Lung microvascular endothelial cell (primary cell): ENCODE results near the gene SNX33. TPM values are rescaled to one million over a fixed set of nuclear protein-coding genes. Genes with fewer than 3 reads are reported as not detected.
"Not testable (repeated sequence)": the region's sequence is repeated elsewhere in the genome, so short reads cannot be mapped to it uniquely, and the experiment has no call there.

Experiments
- DNase-seq, 2 donors: peaks; one replicate each; pipeline versions ENCODE4 v3.0.0 to v3.0.0-alpha.2; 2010; ENCODE audit warnings: low read depth in 2 of 2
- total RNA-seq: library from RNA; depleted of rRNA; stranded (reverse); fragments of >200 nt; gene quantifications from 2 replicates; pipeline ENCODE4 v1.2.1, GENCODE V29; 2014

SNX33 gene
- total RNA-seq, 1 donor from 2014 or later: 13.3 TPM

GRCh38 chr15:75697974-75698747, 50.4 kb downstream of the SNX33 start:
- not testable (repeated sequence) for DNase-seq

DNA sequence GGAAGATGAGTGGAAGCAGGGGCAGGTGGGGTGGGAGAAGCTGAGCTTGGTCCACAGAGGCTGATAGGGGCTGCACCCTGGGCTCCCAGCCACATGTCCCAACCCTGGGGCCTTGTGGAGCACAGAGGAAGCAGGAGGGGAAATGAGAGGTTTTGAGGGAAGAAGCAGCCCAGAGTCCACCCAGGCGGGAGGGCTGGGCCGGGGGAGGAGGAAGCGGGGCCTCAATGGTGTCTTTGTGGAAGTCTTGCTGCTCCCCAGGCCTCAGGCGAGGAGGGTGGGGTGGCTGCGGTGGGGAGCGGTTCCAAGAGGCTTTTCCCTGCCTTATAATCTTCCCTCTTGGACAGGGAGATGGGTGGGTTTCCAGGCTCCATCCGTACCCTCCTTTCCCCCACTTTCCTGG, 51.8 kb downstream of the SNX33 start:
- not testable (repeated sequence) for DNase-seq

DNA sequence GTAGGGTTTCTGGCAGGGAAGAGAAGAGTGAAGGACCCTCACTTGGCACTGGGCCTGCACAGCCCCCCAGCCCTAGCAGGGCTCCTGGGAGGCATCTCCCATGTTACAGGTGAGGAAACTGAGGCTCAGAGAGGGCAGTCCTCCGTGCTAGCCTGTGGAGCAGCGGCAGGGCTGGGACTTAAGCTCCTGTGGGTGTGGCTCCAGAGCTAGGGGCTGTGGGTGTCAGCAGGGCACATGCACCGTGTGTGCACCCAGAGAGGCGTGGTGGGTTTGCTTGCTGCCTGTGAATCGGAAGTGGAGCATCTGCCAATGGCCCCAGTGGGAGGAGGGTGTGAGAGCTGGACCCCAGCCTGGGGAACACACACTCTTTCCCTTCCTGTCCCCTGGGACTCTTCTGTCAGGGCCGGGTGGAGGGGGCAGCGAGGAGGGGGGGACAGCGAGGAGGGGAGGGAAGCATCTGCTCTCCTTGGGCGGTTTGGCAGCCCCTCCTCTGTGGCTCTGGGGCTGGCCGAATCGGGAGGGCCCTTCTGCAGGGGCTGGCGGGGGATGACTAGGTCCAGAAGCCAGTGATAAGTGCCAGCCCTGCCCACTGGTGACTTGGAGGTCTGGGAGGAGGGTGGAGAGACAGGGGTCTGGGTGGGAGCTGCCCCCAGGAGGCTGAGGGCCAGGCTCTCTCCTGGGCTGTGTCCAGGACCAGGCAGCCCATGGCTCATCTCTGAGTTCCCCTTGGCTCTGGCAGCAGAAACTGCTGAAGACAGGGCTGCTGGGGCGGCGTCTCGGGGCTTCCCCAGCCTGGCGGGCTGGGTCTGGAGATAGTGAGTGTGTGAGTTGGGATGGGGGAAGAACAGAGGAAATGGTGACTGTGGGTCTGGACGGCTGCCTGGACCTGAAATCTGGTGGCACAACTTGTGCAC, 52.5 kb downstream of the SNX33 start:
- DNase-seq: peak; percentile 45 to 48

DNA sequence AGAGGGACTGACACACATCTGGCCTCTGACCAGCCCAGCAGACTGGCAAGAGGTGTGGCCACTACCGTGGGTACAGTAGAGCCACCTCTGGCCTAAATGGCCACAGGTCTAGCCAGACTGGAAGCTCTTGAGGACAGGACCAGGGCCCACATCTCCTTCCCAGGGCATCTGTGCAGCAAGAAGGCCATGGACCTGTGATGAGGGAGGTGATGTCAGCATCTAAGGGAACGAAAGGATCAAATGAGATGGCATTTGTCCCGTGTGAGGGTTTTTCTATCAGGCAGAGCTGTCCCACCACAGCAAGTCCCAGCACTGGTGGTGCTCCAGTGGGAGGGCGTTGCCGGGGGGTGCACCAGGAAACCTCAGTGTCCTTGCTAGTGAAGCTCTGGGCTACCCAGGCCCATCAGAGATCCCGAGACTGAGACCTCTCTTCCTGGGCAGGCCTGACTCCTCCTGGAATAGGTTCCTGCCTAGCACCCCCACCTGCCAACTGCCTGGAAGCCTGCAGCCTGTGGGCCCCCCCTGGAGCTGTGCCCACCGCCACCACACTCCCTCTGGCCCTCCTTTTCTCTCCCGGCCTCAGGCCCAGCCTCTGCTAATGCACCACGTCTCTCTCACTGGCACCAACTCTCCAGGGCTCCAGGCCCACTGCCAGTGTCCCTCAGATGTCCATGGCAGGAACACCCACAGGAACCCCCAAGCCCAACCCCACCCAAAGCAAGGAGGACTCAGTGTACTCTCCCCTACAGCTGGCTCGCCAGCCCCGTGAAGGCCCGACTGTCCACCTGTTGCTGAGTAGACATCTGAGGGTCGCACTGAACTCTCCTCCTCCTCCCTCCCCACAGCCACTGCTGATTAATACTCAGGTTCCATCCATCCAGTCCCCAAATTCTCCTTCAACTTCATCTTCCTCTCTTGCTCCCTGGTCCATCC, 53.6 kb downstream of the SNX33 start:
- not testable (repeated sequence) for DNase-seq

DNA sequence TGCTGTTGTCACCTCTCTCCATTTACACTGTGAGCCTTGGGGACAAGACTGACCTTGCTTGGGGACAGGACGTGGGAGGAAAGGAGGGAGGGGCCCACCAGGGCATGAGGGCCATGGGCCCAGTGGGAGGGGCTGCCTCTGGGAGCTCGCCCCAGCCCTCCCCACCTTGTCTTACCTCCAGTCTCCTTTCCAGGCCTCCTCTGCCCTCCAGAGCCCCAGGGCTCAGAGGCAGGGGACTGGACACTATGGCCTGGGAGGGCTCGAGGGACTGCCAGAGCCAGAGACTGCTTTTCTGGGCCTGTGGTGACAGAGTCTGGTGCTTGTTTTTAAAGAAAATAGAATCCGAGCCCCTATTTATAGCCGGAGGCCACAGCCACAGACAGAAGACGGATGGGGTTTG, 54.7 kb downstream of the SNX33 start:
- DNase-seq: no peak

GRCh38 chr15:75703440-75704262, 55.9 kb downstream of the SNX33 start:
- DNase-seq: not testable (repeated sequence)

DNA sequence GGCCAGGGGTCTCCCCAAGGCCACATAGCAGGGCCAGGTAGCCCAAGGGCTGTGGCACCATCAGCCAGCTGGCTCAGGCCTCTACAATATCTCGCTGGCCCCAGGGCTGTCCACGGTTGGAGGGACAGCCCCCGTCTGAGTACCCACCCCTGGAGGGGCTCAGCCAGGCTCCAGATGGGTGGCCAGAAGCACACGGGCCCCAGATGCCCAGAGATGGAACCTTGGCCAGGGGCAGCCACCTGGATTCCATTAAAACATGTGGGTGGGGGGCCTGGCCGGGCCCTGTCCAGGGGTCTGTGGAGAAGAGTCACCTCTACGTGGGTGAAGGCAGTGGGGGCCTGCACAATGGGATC, 56.5 kb downstream of the SNX33 start:
- no peak for DNase-seq

DNA sequence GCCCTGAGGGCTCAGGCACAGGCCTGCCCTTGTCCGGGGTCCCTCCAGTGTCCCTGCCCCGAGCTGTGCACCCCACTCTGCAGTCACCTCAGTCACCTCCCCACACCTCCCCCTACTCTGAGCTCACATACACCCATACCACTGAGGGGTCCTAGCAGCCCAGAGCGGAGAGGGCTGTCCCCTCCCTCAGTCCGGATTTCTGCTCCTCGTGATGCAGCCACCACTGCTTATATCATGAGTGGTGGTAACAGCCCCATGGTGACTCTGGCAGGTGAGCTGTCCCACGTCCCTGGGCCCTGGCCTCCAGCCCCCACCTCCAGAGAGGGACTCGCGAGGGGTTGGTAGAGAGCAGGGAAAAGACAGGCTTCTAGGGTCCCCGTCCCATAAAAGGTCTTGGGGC, 56.9 kb downstream of the SNX33 start:
- DNase-seq: no peak

- not testable (repeated sequence) for DNase-seq
Observed at GRCh38 chr15:75705375-75705774, 57.7 kb downstream of the SNX33 start.

DNA sequence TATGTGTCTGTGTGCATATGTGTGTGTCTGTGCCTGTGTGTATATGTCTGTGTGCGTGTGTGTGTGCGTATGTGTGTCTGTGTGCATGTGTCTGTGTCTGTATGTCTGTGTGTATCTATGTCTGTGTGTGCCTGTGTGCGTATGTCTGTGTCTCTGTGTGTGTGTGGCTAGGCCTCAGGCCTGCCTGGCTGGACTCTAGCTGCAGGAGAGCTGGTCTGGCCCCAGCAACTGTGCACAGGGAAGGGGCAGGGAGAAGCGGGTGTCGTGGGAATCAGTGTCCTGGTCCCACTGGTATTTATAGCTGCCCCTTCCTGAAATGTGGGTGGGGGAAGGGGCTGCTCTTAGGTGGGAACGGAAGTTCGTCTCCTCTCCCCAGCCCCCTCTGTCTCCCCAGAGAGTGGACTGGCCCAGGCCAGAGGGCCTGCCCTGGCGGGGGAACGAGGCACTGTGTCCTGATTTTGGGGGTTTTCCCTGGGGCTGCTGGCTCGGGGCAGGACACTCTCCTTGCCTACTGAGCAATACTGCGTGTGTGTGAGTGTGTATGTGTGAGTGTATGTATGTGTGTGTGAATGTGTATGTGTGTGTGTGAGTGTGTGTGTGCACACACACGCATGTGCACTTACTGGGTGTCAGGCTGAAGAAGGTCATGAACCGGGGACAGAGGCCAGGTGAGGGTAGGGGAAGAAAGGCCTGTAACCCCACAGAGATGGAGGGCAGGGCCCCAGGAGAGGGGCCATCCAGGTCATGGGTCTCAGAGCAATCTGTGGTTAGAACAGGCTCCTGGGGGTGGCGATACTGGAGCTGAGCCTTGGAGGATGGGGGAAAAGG, 58.4 kb downstream of the SNX33 start:
- DNase-seq: no peak

- no peak for DNase-seq
Observed at GRCh38 chr15:75706682-75706954, 58.9 kb downstream of the SNX33 start.

- DNase-seq: peak; percentile 44 to 81
Observed at GRCh38 chr15:75709458-75709857, 61.7 kb downstream of the SNX33 start.

DNA sequence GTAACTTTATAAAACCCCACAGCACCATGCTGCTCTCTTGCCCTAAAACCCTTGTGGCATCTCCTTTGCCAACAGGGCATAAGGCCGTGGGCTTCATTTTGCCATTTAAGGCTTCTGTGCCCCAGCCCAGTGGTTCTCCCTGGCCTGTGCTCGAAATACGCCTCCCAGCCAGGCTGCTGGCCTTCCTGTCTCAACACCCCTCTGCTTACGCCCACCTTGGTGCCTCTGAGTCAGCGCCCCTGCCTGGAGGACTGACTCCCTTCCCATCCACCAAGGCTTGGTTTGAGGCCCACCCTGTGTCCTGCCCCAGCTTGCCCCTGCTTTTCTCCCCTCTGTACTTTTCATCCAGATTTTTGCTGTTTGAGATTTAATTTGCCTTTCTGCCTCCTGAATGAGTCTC, 63.2 kb downstream of the SNX33 start:
- DNase-seq: not testable (repeated sequence)

DNA sequence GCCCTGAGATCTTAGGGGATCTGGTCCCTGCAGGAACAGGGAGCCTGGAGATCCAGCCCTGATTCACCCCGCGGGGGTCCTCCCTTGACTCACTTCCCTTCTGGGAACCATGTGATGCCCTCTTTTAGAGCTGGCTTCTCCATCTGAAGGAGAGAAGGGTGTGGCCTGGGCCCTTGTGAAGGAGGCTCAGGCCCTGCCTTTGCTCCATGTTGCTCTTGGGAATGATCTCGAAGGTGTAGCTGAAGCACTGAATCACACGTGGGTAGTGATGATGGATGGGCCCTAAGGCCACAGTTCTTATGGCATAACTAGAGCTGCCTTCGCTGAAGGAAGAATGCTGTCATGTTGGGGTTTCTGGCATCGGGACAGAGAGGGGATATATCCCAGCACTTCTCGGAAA, 63.8 kb downstream of the SNX33 start:
- not testable (repeated sequence) for DNase-seq

Other genes starting within 250 kb of the SNX33 start
- 18.3 and 22.0 TPM in 2 replicates for gene SIN3A, start 196.2 kb upstream of the SNX33 start, total RNA-seq
- gene PTPN9, start 68.6 kb upstream of the SNX33 start, total RNA-seq: 9.2 and 9.7 TPM in 2 replicates
- 12.6 and 16.1 TPM in 2 replicates for gene SNUPN, start 22.2 kb upstream of the SNX33 start, total RNA-seq
- gene IMP3, start 7.7 kb upstream of the SNX33 start, total RNA-seq: 51.6 and 92.1 TPM in 2 replicates
- gene CSPG4, start 64.9 kb downstream of the SNX33 start, total RNA-seq: under 0.01 TPM in 2 replicates
- gene UBE2Q2, start 195.5 kb downstream of the SNX33 start, total RNA-seq: 41.2 and 59.9 TPM in 2 replicates